ENCODE results near the gene CYP26B1. TPM values are rescaled to one million over a fixed set of nuclear protein-coding genes. Genes with fewer than 3 reads are reported as not detected.

CYP26B1 gene
- polyA plus RNA-seq, 1 experiment: 0.27 TPM

- DNase-seq (ENCODE audit: low read depth): no peak
- CTCF ChIA-PET: no interaction called here
- no peaks in the 10 kb centered on the region for H3K36me3 ChIP-seq (ENCODE audit: control insufficient read depth, insufficient read depth, low read length)
- H3K4me3 ChIP-seq (ENCODE audit: low read depth, low read length): no peak overlapping the region
- TF ChIP-seq CTCF (IDR thresholded peaks at IDR 0.05; ENCODE audit: insufficient read depth, low read depth, low read length): no peak
- POLR2A ChIA-PET: no interaction called here
- H3K27me3 ChIP-seq (ENCODE audit: control insufficient read depth, insufficient read depth, low read length): peaks cover 2% of the 10 kb centered on the region; the same call in 1 of the 2 replicates
Observed at GRCh38 chr2:72131371-72131891, 16.2 kb downstream of the CYP26B1 start.

- peaks cover 2% of the 10 kb centered on the region; the same call in 1 of the 2 replicates for H3K27me3 ChIP-seq (ENCODE audit: control insufficient read depth, insufficient read depth, low read length)
- no peak overlapping the region for H3K4me3 ChIP-seq (ENCODE audit: low read depth, low read length)
- no peak for TF ChIP-seq CTCF (IDR thresholded peaks at IDR 0.05; ENCODE audit: insufficient read depth, low read depth, low read length)
- H3K36me3 ChIP-seq (ENCODE audit: control insufficient read depth, insufficient read depth, low read length): no peaks in the 10 kb centered on the region
- ChIA-PET POLR2A (no interaction called here), CTCF (no interaction called here)
- no peak for DNase-seq (ENCODE audit: low read depth)
Observed at GRCh38 chr2:72130659-72131360, 16.9 kb downstream of the CYP26B1 start.

- ChIA-PET POLR2A (interaction anchor here (0.6 kb wide), 1 partner anchor 328 kb away, joined by 3 read pairs; no protein-coding TSS in a partner anchor), CTCF (interaction anchor here (2.5 kb wide), 1 partner anchor 8 kb away, joined by 10 read pairs; no protein-coding TSS in a partner anchor)
- Histone ChIP-seq H3K27me3 (ENCODE audit: control insufficient read depth, insufficient read depth, low read length) (no peaks in the 10 kb centered on the region), H3K4me3 (ENCODE audit: low read depth, low read length) (no peak overlapping the region), H3K36me3 (ENCODE audit: control insufficient read depth, insufficient read depth, low read length) (no peaks in the 10 kb centered on the region)
- TF ChIP-seq CTCF (IDR thresholded peaks at IDR 0.05; ENCODE audit: insufficient read depth, low read depth, low read length): no peak
- no peak for DNase-seq (ENCODE audit: low read depth)
Observed at GRCh38 chr2:72129681-72130340, 17.9 kb downstream of the CYP26B1 start.

GRCh38 chr2:72128843-72129227 is 18.8 kb downstream of the CYP26B1 start:
- ChIA-PET POLR2A (no interaction called here), CTCF (interaction anchor here (2.5 kb wide), 1 partner anchor 9 kb away, joined by 10 read pairs; no protein-coding TSS in a partner anchor)
- H3K27me3 ChIP-seq (ENCODE audit: control insufficient read depth, insufficient read depth, low read length): no peaks in the 10 kb centered on the region
- H3K36me3 ChIP-seq (ENCODE audit: control insufficient read depth, insufficient read depth, low read length): no peaks in the 10 kb centered on the region
- no peak overlapping the region for H3K4me3 ChIP-seq (ENCODE audit: low read depth, low read length)
- no peak for DNase-seq (ENCODE audit: low read depth)
- TF ChIP-seq CTCF (IDR thresholded peaks at IDR 0.05; ENCODE audit: insufficient read depth, low read depth, low read length): no peak

Measured in BJ (cell line).